Measurements from ENCODE around the gene EPHB1.

DNA sequence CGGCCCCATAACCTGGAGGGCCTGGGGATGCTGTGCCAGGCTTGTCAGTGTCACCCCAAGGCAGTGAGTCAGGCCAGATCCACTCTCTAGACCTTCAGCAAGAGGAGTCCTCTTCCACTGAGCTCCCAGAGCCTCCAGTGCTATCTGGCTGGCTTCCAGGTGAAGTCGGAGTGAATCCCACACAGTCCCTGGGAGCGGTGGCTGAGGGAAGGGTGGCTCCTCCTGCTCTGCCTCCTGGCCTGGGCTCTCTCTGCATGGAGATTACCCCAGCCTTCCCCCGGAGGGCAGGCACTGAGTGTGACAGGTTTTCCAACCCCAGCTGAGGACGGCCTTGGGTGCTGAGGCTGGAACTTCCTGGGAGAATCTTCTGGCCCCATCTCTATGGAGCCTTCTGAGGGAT is 82.7 kb downstream of the EPHB1 start:
- TF ChIP-seq, protein P1, sequence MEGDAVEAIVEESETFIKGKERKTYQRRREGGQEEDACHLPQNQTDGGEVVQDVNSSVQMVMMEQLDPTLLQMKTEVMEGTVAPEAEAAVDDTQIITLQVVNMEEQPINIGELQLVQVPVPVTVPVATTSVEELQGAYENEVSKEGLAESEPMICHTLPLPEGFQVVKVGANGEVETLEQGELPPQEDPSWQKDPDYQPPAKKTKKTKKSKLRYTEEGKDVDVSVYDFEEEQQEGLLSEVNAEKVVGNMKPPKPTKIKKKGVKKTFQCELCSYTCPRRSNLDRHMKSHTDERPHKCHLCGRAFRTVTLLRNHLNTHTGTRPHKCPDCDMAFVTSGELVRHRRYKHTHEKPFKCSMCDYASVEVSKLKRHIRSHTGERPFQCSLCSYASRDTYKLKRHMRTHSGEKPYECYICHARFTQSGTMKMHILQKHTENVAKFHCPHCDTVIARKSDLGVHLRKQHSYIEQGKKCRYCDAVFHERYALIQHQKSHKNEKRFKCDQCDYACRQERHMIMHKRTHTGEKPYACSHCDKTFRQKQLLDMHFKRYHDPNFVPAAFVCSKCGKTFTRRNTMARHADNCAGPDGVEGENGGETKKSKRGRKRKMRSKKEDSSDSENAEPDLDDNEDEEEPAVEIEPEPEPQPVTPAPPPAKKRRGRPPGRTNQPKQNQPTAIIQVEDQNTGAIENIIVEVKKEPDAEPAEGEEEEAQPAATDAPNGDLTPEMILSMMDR (IDR thresholded peaks at IDR 0.05; ENCODE audit: insufficient read depth, low read length) = no peak
- TF ChIP-seq SPI1 (IDR thresholded peaks at IDR 0.05; ENCODE audit: borderline replicate concordance, low read depth) = no peak
- no peak for TF ChIP-seq POLR2AphosphoS5 (IDR thresholded peaks at IDR 0.05; ENCODE audit: low read depth)
- TF ChIP-seq, protein P2, sequence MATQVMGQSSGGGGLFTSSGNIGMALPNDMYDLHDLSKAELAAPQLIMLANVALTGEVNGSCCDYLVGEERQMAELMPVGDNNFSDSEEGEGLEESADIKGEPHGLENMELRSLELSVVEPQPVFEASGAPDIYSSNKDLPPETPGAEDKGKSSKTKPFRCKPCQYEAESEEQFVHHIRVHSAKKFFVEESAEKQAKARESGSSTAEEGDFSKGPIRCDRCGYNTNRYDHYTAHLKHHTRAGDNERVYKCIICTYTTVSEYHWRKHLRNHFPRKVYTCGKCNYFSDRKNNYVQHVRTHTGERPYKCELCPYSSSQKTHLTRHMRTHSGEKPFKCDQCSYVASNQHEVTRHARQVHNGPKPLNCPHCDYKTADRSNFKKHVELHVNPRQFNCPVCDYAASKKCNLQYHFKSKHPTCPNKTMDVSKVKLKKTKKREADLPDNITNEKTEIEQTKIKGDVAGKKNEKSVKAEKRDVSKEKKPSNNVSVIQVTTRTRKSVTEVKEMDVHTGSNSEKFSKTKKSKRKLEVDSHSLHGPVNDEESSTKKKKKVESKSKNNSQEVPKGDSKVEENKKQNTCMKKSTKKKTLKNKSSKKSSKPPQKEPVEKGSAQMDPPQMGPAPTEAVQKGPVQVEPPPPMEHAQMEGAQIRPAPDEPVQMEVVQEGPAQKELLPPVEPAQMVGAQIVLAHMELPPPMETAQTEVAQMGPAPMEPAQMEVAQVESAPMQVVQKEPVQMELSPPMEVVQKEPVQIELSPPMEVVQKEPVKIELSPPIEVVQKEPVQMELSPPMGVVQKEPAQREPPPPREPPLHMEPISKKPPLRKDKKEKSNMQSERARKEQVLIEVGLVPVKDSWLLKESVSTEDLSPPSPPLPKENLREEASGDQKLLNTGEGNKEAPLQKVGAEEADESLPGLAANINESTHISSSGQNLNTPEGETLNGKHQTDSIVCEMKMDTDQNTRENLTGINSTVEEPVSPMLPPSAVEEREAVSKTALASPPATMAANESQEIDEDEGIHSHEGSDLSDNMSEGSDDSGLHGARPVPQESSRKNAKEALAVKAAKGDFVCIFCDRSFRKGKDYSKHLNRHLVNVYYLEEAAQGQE (IDR thresholded peaks at IDR 0.05; ENCODE audit: insufficient replicate concordance, low read depth) = no peak
